Erythroblast (primary cell): ENCODE results near the gene NHLRC4.

Source experiments
- GATA1 ChIP-seq: IDR thresholded peaks from 2 replicates; pipeline ENCODE4 v1.6.1; 2011; ENCODE audit warnings: low read depth, mild to moderate bottlenecking, control low read depth, low read length, moderate library complexity
- POLR2A ChIP-seq: IDR thresholded peaks from 2 replicates; pipeline ENCODE4 v1.6.1; 2011; ENCODE audit warnings: mild to moderate bottlenecking, low read length

DNA sequence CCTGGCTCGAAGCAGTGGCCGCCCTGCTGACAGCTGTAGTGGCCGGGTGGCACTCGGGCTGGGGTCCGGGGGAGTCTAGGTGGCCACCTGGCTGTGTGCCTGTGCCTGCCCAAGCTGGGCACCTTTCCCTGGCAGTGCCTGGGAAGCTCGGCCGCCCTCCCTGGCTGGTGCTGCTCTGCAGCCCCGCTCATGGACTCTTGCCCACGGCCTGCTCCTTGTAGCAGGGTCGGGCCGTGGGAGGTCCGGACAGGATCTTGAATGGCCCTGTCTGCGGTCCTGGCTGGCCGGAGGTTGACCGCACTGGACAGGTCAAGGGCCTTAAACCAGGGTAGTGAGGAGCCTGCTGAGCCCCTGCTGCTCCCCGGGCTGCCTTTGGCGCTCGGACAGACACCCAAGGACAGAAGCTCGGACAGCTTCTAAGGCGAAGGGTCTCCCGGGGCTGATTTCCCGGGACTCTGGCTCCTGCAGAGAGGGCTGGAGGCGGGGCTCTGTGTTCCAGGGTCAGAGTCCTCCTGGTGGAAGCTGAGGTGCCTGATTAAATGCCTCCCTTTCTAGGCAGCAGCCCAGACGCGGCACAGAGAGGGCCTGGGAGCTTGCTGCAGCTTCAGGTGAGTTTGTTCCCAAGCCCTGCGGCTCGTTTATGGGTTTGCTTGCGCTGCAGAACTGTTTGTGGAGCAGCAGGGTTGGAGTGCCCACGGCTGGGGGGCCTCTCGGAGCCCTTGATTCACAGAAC is 33.2 kb upstream of the NHLRC4 start:
- TF ChIP-seq POLR2A = no peak
- no peak for TF ChIP-seq GATA1
